Stimulated activated CD8-positive, alpha-beta memory T cell treated with anti-CD3 and anti-CD28 coated beads, Interleukin-4, amount 100 ng/mL, for 1 hour (primary cell): ENCODE measurements around the gene HNRNPC.
"Not testable (repeated sequence)": the region's sequence is repeated elsewhere in the genome, so short reads cannot be mapped to it uniquely, and the experiment has no call there.

Source experiments
- DNase-seq, 2 donors: peaks; one replicate each; pipeline ENCODE4 v3.0.0-alpha.2; 2020; ENCODE audit warnings: low read depth in 2 of 2, low spot score in 1 of 2

The HNRNPC gene

DNA sequence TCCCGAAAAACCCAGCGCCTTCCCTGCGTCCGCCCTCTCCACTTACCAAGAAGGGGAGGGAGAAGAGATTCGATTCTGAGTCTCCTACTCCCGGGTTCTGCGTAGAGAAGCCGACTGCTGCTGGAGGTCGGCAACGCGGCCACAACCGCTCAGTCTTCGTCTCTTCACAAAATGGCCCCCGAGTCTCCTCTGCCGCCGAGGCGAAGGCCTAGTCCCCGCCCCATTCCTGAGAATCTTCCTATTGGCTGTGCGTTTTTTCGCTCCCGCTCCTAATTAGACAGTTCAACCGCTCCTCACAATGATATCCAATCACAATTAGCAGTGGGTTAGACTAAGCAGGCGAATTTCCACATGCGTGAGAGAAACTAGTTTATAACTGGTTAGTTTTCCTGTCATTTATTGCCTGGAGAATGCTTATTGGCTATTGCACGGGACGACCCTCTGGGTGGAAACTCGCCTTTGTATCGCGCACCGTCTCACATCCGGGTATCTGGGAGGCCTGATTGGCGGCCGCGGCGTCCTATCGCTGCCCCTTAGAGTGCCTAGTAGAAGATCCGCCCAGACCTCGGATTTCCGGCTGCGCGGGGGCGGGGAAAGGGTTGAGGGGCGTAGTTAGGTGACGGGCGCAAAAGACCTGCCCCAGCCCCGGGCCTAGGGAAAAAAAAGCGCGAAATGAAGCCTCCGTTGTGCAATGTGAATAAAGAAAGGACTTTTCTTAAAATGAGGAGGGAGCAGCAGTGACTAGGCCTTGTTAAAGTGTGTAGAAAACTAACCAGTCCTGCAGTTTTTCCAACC, at the start of gene HNRNPC:
TSS of gene HNRNPC (minus strand) at position 191 of the 795 bp plus-strand sequence. CDS start 35,249 bp downstream, outside the sequence.
- peak; percentile 100 for DNase-seq

DNA sequence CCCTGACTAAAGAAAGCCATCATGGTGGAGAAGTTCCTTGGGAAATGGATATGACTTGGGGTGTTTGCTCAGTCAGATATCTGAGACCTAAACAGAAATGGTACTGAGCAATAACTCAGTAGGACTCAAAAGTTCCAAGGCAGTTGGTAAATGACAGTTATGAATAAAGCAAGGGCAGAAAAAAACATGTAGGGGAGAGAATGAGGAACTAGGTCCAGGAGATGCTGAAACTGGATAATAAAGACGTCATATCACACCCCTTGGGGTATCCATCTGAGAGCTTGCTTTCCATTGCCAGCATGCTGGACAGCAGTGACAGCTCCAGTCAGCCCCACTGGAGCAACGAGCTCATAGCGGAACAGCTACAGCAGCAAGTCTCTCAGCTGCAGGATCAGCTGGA, 48.2 kb upstream of the HNRNPC start:
- DNase-seq = no peak

DNA sequence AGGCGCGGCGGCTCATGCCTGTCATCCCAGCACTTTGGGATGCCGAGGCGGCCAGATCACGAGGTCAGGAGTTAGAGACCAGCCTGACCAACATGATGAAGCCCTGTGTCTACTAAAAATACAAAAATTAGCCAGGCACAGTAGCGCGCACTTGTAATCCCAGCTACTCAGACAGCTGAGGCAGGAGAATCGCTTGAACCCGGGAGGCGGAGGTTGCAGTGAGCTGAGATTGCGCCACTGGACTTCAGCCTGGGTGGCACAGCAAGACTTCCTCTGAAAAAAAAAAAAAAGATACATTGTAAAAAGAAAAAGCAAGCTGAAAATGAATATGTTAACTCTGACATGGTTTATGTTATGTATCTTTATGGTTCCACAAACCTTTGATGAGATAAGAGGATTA, 44.3 kb upstream of the HNRNPC start:
- no peak for DNase-seq

DNA sequence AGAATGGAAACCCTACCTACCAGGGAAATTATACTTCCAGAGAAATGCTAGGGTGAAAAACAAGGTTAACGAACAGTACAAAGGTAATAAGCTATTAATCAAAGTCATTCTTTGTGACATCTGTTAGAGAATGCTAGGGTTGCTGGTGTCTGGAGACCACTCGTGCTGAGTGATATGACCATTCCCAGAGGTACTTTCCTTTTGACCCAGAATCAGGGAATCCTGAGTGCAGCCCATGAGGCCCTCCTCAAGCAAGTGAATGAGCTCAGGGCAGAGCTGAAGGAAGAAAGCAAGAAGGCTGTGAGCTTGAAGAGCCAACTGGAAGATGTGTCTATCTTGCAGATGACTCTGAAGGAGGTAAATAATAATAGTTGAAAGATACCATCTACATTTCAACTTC, 42.4 kb upstream of the HNRNPC start:
- no peak for DNase-seq

DNA sequence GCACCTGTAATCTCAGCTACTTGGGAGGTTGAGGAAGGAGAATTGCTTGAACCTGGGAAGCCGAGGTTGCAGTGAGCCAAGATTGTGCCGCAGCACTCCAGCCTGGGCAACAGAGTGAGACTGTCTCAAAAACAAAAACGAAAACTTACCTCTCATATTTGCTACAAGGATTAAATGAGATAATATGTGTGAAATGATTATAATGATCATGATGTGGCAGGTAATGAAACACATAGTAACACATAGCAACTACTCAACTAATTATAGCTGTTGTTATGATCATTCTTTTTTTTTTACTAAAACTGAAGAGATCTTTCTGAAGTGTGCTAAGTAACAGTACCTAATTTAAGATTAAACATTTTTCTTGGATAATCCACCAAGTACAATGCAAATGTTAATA, 40.7 kb upstream of the HNRNPC start:
- no peak for DNase-seq

DNA sequence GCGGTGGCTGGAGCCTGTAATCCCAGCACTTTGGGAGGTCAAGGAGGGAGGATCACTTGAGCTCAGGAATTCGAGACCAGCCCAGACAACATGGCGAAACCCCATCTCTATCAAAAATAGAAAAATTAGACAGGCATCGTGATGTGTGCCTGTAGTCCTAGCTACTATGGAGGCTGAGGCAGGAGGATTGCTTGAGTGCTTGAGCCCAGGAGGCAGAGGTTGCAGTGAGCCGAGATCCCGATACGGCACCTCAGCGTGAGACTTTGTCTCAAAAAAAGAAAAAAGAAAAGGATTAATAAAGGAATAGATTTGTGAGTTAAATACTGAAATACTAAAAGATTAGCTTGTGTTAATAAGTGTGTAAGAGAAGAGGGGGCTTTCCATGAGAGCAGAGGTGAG, 40.0 kb upstream of the HNRNPC start:
- DNase-seq = no peak

DNA sequence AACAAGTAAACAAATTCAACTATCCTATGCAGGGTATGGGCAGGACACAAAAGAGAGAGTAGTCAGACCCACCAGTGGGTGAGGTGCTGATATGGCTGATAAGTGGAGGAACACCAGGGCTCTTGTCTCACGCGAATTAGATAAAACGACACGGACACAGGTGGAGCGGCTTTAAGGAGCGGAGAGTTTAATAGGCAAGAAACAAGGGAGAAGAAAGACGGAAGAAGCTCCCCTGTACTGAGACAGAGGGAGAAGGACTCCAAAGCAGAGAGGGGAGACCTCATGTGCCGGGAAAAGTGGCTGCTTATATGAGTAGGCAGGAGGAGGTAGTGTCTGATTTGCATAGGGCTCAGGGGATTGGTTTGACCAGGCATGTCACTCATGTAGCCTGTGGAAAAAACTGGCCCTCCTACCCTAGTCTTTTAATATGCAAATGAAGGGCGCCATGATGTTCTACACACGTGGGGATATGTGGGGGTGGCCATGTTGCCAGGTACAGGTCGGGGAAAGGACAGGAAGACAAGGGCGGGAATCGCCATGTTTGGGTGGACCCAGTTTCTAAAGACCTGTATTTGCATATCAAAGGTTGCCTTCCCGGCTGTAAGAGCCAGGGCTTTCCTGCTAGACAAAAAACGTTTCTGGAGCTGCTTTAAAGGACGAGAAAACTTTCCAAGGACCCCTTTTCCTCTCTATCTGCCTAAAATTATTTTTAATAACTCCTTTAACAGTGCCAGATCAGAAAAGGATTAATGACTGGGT, 39.4 kb upstream of the HNRNPC start:
- peak; percentile 25 to 54 for DNase-seq

DNA sequence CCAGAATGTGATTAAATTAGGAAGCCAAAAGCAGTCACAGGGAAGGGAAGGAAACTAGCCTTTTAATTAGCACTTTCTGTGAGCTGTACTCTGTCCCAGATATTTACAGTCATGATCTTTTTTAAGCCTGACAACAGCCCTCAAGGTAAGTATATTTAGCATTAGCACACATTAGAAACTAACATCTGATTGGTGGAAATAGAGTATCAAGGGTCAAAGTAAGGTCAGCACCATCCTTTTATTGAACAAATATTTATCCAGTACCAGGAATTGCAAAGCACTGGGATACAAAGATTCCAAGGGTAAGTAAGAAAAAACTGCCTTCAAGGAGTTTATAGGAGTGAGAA, 38.9 kb upstream of the HNRNPC start:
- no peak for DNase-seq

DNA sequence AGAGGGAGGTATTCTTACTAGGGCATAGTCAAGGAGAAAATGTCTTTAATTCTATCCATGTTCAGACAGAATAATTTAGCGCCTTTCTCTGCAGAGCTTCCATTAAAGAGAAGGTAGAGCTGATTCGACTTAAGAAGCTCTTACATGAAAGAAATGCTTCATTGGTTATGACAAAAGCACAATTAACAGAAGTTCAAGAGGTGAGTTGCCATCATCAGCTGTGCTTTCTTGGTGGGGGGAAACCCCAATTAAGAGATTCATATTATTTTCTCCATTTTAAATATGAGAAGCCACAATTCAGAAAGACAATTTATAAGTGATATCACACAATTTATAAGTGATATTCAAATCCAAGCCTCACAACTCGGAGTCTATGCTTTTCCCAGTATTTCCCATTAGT, 38.4 kb upstream of the HNRNPC start:
- no peak for DNase-seq

DNA sequence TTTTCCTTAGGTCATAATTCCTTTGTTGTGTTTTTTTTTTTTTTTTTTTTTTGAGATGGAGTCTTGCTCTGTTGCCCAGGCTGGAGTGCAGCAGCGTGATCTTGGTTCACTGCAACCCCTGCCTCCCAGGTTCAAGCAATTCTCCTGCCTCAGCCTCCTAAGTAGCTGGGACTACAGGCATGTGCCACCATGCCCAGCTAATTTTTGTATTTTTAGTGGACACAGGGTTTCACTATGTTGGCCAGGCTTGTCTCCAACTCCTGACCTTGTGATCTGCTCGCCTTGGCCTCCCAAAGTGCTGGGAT, 33.5 kb upstream of the HNRNPC start:
- DNase-seq = not testable (repeated sequence)

DNA sequence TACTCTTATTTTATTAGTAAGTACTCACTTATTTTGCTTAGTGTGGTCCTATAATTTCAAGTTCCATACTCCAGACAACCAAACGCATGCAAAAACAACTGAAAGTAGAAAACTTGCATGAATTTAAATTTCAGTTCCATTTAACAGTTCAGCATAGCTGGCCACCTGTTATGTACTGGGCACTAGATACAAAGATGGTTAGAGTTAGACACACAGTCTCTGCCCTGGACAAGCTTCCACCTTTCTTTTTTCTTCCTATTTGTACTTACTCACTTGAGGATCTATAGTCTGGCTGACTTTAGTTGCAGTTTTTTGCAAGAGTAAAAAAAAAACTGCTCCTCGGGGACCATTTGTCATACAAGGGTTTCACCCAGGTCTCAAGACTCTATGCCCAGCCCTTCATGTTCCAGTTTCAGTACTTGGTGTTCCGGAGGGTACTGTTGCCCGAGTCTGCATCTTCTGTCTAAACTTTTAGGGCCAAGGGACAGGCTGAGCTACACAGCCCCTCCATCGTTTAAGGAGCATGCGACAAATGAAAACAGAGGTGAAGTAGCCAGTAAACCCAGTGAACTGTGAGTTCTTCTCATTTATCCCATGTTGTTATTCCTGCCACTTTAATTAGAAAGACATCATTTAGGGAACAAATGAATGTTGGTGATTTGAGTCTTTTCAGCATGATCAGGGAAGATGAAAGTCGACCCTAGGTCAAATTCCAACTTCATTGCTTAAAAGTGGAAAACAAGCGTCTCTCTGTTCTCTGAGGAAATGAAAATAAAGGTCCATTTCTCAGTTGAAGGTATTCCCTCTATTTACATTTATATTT, 33.0 kb upstream of the HNRNPC start:
- DNase-seq = no peak

DNA sequence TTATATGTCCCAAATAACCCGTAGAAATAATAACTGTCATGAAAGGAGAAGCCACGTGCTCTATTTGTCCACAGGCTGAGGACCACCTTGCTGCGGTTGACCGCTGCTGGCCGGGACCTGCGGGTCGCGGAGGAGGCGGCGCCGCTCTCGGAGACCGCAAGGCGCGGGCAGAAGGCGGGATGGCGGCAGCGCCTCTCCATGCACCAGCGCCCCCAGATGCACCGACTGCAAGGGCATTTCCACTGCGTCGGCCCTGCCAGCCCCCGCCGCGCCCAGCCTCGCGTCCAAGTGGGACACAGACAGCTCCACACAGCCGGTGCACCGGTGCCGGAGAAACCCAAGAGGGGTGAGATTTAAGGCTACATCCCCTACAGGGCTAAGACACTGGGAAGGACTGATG, 31.6 kb upstream of the HNRNPC start:
- DNase-seq = no peak

DNA sequence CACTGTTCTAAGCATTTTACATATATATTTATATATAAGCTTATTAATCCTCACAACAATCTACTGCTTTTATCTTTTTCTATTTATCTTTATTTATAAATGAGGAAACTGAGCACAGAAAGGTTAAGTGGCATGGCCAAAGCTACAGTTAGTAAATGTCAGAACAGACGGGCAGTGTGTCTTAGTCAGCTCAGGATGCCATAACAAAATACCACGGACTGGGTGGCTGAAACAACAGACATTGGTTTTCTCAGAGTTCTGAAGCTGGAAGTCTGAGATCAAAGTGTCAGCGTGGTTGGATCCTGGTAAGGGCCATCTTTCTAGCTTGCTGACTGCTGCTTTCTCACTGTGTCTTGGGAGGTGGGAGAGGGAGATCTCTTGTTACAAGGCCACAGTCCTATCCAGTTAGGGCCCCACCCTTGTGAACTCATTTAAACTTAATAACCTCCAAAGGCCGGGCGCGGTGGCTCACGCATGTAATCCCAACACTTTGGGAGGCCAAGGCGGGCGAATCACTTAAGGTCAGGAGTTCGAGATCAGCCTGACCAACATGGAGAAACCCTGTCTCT, 30.4 kb upstream of the HNRNPC start:
- DNase-seq = no peak

DNA sequence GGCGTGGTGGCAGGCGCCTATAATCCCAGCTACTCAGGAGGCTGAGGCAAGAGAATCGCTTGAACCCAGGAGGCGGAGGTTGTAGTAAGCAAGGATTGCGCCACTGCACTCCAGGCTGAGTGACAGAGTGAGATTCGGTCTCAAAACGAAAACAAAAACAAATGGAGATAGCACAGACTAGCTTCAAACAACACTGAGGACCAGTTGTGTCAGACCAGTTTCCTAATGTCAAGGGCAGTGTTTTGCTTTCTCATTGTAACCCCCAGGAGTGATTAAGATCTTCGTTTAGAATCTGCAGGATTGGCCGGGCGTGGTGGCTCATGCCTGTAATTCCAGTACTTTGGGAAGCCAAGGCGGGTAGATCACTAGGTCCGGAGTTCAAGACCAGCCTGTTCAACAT, 29.1 kb upstream of the HNRNPC start:
- no peak for DNase-seq

DNA sequence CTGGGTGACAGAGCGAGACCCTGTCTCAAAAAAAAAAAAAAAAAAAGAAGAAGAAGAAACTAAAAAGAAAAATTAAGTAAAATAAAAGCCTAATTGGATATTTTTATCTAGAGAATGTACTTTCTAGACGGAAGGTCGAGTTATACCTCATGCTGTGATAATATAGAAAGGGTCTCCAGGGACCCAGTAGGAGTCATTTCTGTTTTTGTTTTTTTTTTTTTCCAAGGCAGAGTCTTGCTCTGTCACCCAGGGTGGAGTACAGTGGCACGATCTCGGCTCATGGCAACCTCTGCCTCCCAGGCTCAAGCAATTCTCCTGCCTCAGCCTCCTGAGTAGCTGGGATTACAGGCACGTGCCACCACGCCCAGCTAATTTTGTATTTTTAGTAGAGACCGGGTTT, 24.8 kb upstream of the HNRNPC start:
- not testable (repeated sequence) for DNase-seq

DNA sequence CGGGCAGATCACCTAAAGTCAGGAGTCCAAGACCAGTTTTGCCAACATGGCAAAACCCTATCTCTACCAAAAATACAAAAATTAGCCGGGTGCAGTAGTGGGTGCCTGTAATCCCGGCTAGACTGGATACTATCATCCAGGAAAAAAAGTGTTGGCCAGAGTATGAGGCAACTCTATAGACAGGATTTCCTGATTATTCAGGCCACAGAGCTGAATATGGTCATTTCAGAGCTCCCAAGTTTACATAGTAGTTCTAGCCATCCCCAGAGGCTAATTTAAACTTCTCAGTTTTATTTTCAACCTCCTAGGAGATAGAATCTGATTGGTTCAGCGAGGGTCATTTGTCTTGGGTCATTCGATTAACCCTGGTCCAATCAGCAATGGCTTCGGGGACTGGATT, 17.9 kb upstream of the HNRNPC start:
- no peak for DNase-seq

DNA sequence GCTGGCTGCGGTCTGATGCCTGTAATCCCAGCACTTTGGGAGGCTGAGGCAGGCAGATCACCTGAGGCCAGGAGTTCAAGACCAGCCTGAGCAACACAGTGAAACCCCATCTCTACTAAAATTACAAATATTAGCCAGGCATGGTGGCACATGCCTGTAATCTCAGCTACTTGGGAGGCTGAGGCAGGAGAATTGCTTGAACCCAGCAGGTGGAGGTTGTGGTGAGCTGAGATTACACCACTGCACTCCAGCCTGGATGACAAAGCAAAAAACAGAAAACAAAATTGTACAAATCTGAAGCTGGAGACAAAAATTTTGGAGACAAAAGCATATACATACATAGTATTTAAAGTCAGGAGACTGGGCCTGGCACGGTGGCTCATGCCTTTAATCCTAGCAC, 17.3 kb upstream of the HNRNPC start:
- DNase-seq = not testable (repeated sequence)

DNA sequence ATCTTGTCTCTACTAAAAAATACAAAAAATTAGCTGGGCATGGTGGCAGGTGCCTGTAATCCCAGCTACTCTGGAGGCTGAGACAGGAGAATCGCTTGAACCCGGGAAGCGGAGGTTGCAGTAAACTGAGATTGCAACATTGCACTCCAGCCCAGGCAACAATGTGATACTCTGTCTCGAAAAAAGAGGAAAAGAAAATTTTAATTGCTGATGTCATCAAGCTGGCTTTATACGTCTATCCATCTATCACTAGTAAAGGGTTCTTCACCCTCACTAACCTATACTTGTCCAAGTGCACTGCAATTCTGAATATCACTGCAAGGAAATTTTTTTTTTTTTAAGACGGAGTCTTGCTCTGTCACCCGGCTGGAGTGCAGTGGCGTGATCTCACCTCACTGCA, 12.7 kb upstream of the HNRNPC start:
- DNase-seq = not testable (repeated sequence)

DNA sequence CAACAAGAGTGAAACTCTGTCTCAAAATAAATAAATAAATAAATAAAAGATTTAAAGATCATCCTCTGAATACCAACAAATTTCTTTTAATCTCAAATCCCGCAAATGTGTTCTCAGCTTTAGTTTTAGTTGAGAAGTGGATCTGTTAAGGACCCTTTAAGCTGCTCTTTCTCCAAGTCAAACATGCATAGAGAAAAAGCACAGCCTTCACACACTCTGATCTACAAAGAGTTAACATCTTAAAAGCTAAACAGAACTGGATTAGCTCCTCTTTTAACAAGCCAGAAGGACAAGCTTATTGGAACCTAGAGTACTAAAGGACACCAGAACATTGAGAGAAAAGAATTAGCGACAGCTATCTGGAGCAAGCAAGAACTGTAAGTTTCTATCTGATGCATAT, 10.5 kb upstream of the HNRNPC start, which contains the start of gene RPGRIP1:
TSS of gene RPGRIP1 (plus strand) at position 301 of the 400 bp plus-strand sequence. CDS start 7,894 bp downstream, outside the sequence.
- DNase-seq = no peak

DNA sequence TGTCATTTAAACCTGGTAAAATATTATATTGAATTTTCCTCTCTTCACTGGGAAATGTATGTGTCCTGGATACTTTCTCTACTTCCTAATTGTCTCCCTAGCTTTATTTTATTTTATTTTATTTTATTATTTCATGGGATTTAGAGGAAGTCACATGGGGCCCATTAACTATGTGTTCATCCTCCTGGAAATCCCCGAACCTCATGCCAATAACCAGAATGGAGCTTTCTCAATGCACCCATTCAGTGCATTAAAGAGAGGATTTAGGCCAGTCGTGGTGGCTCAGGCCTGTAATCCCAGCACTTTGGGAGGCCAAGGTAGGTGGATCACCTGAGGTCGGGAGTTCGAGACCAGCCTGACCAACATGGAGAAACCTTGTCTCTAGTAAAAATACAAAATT, 9.4 kb upstream of the HNRNPC start:
- DNase-seq = no peak

DNA sequence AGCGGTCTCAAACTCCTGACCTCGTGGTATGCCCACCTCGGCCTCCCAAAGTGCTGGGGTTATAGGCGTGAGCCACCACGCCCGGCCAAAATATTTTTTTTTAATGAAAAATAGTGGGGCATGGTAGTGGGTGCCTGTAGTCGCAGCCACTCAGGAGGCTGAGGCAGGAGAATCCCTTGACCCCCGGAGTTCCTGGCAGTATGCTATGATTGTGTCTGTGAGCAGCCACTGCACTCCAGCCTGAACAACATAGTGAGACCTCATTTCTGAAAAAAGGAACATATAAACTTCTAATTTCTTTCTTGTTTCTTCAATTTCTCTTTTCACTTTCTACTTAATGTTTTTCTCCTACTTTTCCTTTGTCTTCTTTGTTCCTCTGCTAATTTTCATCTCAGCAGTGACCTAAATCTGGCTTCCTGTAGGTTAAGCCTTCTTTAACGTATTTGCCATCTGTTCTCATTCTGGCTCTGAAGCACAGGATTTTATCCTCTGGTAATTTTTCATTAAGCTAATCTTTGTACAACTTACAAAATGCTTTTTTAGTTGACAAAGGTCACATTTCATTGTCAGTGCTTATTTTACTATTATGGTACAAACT, 6.1 kb upstream of the HNRNPC start:
- no peak for DNase-seq
